Measurements from ENCODE around the gene PDE3A. TPM values are rescaled to one million over a fixed set of nuclear protein-coding genes. Genes with fewer than 3 reads are reported as not detected.
"Not testable (repeated sequence)": the region's sequence is repeated elsewhere in the genome, so short reads cannot be mapped to it uniquely, and the experiment has no call there.

The PDE3A gene
- total RNA-seq, 1 donor: 3.9 TPM

DNA sequence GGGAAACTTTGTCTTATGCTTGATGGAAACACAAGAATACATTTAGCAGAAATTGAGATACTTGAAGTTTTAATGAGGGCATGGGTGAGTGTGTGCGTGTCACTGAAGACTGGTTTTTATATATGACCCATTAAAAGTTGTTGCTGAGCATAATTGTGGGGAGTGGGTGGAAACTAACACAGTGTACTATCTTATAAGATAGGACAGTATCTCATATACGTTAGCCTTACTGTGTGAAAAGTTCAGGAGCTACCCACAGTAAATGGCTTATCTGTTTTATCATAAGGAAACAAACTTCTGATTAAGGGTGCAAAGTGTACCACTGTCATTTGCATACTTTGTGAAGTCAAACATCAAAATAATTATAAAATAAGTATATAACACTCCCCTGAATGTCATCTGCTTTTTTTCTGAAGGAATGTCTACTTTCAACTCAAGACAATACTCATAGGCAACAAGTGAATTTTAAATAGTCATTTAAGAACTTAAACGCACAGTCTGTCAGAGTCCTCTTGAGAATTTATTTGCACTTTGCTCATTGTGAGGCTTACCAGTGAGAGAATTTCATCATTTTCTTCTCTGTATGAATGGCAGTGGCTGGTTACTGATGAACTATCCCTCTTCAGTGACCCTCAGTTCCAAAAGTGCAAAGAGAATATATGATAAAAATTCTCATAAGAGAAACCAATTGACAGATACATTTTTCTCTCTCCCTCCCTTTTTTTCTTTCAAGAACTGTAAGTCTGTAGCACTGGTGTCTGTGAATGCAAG is 4.2 kb downstream of the PDE3A start:
- no peak for TF ChIP-seq CTCF (IDR thresholded peaks at IDR 0.05; ENCODE audit: insufficient read depth, low read depth, low read length)
- H3K4me3 ChIP-seq (ENCODE audit: low read depth, low read length): no peak overlapping the region
- no peak for DNase-seq (ENCODE audit: low read depth)

DNA sequence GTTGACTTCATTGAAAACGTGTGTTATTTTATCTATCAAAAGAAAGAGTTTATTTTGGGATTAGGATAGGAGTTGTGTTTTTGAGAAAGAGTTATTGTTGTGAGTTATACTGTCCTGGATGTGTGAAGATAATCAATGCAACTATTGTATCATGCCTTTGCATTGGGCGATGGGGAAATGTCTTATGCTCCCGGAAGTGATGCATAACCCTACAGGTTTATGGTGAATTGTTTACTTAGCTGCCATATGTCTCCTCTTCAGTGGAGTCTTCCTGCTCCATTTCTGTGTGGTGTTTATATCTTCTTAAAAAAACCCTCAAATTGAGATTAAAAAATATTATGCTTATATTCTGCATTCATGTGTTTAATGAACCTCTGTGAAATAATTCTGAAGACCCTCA is 6.5 kb downstream of the PDE3A start:
- no peak for TF ChIP-seq CTCF (IDR thresholded peaks at IDR 0.05; ENCODE audit: insufficient read depth, low read depth, low read length)
- H3K4me3 ChIP-seq (ENCODE audit: low read depth, low read length): no peak overlapping the region
- DNase-seq (ENCODE audit: low read depth): no peak

DNA sequence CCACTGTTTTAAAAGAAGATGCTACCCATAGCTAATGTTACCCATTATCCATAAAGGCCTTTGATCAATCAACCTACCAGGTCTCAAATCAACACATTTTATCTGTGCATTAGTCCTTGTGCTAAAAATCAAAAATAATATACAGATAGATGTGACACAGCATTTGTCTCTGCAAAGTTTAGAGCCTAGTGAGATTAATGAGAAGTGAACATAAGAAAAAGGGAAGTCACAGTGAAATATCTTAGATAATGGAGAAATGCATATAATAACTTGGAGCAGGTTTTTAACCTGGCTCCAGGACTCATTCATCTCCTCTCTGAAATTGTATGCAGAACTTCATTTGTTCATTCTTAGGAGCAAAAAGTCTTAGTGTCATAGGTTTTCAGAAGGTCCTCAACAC is 7.2 kb downstream of the PDE3A start:
- no peak overlapping the region for H3K4me3 ChIP-seq (ENCODE audit: low read depth, low read length)
- no peak for TF ChIP-seq CTCF (IDR thresholded peaks at IDR 0.05; ENCODE audit: insufficient read depth, low read depth, low read length)
- no peak for DNase-seq (ENCODE audit: low read depth)

DNA sequence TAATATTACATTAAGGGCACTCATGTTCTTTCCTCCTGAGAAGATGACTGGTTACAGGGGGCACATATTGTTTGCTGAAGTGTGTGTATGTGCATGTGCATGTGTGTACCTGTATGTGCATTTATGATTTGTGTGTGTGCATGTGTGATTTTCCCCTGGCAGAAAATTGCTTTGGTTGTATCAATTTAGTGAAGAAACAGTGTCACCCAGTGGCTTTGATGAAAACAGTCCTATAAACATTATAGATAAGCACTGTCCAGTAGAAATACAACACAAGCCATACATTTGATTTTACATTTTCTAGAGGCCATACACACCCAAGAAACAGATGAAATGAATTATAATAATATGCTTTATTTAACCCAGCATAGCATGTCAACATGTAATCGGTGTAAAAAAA is 8.6 kb downstream of the PDE3A start:
- no peak overlapping the region for H3K4me3 ChIP-seq (ENCODE audit: low read depth, low read length)
- peak; percentile 26 for DNase-seq (ENCODE audit: low read depth)
- peak; percentile 40 for TF ChIP-seq CTCF (IDR thresholded peaks at IDR 0.05; ENCODE audit: insufficient read depth, low read depth, low read length)

DNA sequence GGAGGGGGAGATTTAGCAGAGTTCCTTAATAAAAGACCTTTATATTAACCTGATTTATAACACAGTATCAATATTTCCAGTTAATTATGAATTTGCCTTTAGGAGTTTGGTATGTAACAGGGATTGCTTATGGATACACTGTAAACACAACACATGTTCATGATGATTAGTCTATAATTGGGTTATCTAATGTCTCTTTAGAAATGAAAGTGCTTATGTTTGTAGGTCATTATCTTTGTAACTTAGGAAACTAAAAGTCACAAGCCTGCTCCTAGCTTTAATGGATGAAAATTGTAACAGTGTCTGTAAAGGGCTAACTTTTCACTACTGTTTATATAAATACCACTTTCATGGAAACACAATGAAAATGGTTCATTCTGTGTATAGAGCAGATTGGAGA is 9.4 kb downstream of the PDE3A start:
- DNase-seq (ENCODE audit: low read depth): no peak
- no peak for TF ChIP-seq CTCF (IDR thresholded peaks at IDR 0.05; ENCODE audit: insufficient read depth, low read depth, low read length)
- H3K4me3 ChIP-seq (ENCODE audit: low read depth, low read length): no peak overlapping the region

DNA sequence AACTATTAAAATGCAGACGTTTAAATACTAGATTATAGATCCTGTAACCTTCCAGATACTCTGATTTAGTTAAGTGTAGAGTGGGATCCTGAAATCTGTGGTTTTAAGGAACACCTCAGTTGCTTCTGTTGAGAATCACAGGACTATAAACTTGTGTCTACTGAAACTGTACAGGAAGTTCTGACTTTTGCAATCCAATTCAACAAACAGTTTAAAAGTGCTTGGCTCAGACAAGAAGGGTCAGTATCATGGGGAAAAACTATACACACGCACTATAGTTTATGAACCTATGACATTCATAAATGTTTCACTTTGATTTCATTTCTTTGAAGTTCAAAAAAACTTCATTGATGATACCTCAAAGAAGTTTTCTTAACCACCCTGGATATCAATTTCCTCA is 13.8 kb downstream of the PDE3A start:
- DNase-seq (ENCODE audit: low read depth): peak; percentile 2
- no peak overlapping the region for H3K4me3 ChIP-seq (ENCODE audit: low read depth, low read length)
- TF ChIP-seq CTCF (IDR thresholded peaks at IDR 0.05; ENCODE audit: insufficient read depth, low read depth, low read length): no peak

DNA sequence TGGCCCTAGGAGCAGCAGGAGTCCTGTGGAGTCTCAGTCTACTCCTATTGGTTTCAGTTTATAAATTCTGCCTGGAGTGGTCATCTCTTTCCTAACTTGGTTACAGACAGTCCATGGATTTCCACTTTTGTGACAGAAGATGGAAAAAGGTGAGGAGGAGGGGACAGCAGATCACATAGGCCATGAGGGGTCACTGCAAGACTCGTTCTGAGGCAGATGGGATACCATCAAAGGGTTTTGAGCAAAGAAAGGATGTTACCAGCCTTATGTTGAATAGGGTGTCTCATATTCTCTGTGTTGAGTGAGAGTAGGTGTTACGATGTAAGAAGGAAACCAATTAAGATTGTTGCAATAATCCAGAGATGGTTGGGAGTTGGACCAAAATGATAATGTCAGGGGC is 15.3 kb downstream of the PDE3A start:
- H3K4me3 ChIP-seq (ENCODE audit: low read depth, low read length): no peak overlapping the region
- no peak for TF ChIP-seq CTCF (IDR thresholded peaks at IDR 0.05; ENCODE audit: insufficient read depth, low read depth, low read length)
- DNase-seq (ENCODE audit: low read depth): no peak

GRCh38 chr12:20384836-20385235 is 16.5 kb downstream of the PDE3A start:
- DNase-seq (ENCODE audit: low read depth); H3K4me3 ChIP-seq (ENCODE audit: low read depth, low read length): not testable (repeated sequence)
